Peyer's patch (tissue), 4 donors: ENCODE measurements around the gene MARK4. TPM values are rescaled to one million over a fixed set of nuclear protein-coding genes. Genes with fewer than 3 reads are reported as not detected.

Experiments
- DNase-seq, 3 donors: peaks; one replicate each; pipeline ENCODE4 v3.0.0-alpha.2; 2017 to 2019
- H3K27ac ChIP-seq, 4 donors: fragments of 200-600 bp; sonication (generic); one replicate each; pipeline ENCODE4 v1.5.1; 2016 to 2019
- H3K27me3 ChIP-seq, 2 donors: fragments of 200-600 bp; sonication (generic); one replicate each; pipeline ENCODE4 v1.5.1; 2019
- H3K36me3 ChIP-seq, 3 donors: fragments of 200-600 bp; sonication (generic); one replicate each; pipeline ENCODE4 v1.5.1; 2016 to 2019
- H3K4me1 ChIP-seq, 4 donors: fragments of 200-600 bp; sonication (generic); one replicate each; pipeline ENCODE4 v1.5.1; 2016 to 2019
- H3K4me3 ChIP-seq, 4 donors: fragments of 200-600 bp; sonication (generic); 1 replicate in 3 of 4; 2 replicates in 1 of 4; pipeline ENCODE4 v1.5.1; 2016 to 2019; ENCODE audit warnings: mild to moderate bottlenecking in 1 of 4
- H3K9me3 ChIP-seq, 4 donors: fragments of 200-600 bp; sonication (generic); one replicate each; pipeline ENCODE4 v1.5.1; 2016 to 2019; ENCODE audit warnings: mild to moderate bottlenecking in 1 of 4
- POLR2A ChIP-seq, 2 donors: fragments of 450-650 bp; IDR thresholded peaks; one replicate each; pipeline ENCODE4 v1.5.1; 2017; ENCODE audit warnings: antibody characterized with exemption in 2 of 2, mild to moderate bottlenecking in 2 of 2, moderate library complexity in 2 of 2
- total RNA-seq, 4 donors: library from RNA; depleted of rRNA; stranded (reverse); fragments of >200 nt; gene quantifications; one replicate each; pipeline ENCODE4 v1.1.0, GENCODE V29; 2016
- TF ChIP-seq, protein P1 (sequence below), 6 experiments: fragments of 450-650 bp in 4 of 6; fragments of 200-600 bp in 2 of 6; sonication (generic) in 1 of 6; IDR thresholded peaks; one replicate each; pipeline ENCODE4 v1.5.1; 2017 to 2019; ENCODE audit warnings: antibody characterized with exemption in 6 of 6, mild to moderate bottlenecking in 3 of 6, moderate library complexity in 1 of 6

The MARK4 gene
- 10 to 100 TPM in 3 of 4 donors, 1 to 10 TPM in 1; 8.1 to 63.5 (median 23.4) TPM for total RNA-seq

DNA sequence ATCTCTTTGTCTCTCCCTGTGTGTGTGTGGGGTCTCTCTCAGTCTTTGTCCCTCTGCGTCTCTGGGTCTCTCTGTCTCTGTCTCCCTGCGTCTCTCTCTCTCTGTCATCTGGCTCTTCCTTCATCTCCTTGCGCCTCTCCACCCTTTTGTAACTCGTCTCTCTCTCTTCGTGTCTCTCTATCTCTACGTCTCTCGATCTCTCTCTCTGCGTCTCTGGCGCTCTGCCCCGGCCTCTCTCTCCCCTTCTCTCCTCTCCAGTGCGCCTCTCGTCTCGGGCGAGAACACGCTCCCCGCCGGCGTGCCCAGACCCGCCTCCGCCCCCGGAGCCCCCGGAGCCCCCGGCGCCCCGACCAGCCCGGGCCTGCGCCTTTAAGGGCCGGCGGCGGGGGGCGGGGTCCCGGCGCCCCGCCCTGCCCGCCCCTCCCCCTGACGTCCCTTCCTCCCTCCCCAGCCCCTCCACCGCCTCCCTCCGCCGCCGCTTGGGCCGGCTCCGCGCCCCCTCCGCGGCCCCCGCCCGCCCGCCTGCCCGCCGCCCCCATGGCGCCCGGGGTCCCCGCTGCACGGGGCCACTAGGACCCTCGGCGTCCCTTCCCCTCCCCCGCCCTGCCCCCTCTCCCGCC, at the start of gene MARK4:
MARK4 (plus strand) TSS at position 440 of the 620 bp plus-strand sequence. CDS start 318 bp downstream, outside the sequence.
- no peaks in the 10 kb centered on the region for H3K9me3 ChIP-seq
- H3K27ac ChIP-seq: peak within 1 kb of the TSS; percentile 66 to 78 (median 73)
- no peaks in the 10 kb centered on the region for H3K36me3 ChIP-seq
- DNase-seq: peak; percentile 42 to 76 (median 63)
- peaks cover 0 to 36% (median 13%) of the 10 kb centered on the region in 4 donors for H3K4me1 ChIP-seq
- TF ChIP-seq, protein P1, sequence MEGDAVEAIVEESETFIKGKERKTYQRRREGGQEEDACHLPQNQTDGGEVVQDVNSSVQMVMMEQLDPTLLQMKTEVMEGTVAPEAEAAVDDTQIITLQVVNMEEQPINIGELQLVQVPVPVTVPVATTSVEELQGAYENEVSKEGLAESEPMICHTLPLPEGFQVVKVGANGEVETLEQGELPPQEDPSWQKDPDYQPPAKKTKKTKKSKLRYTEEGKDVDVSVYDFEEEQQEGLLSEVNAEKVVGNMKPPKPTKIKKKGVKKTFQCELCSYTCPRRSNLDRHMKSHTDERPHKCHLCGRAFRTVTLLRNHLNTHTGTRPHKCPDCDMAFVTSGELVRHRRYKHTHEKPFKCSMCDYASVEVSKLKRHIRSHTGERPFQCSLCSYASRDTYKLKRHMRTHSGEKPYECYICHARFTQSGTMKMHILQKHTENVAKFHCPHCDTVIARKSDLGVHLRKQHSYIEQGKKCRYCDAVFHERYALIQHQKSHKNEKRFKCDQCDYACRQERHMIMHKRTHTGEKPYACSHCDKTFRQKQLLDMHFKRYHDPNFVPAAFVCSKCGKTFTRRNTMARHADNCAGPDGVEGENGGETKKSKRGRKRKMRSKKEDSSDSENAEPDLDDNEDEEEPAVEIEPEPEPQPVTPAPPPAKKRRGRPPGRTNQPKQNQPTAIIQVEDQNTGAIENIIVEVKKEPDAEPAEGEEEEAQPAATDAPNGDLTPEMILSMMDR (IDR thresholded peaks at IDR 0.05): no peak
- TF ChIP-seq POLR2A (IDR thresholded peaks at IDR 0.05): no peak
- peak within 1 kb of the TSS; percentile 81 to 100 (median 91) for H3K4me3 ChIP-seq
- no peaks in the 10 kb centered on the region for H3K27me3 ChIP-seq

DNA sequence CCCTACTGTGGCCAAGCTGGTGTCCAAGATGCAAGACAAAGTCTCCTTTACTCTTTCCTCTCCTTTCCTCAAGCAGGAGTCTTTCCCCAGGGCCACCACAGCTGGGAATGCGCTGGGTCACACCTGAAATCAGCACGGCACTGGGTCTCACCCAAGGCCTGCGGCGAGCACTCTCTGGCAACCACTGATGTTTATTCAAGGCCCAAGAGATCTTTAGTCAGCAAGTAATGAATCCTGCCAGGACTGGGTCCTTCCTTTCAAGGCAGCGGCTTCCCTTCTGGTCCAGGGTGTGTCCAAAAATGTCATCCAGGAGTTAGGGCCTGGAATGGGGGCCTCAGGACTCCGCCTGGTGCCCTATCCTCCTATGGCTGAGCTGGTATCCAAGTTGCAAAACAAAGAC, 48.4 kb upstream of the MARK4 start:
- no peaks in the 10 kb centered on the region for H3K36me3 ChIP-seq
- no peak overlapping the region for H3K27ac ChIP-seq
- DNase-seq: no peak

DNA sequence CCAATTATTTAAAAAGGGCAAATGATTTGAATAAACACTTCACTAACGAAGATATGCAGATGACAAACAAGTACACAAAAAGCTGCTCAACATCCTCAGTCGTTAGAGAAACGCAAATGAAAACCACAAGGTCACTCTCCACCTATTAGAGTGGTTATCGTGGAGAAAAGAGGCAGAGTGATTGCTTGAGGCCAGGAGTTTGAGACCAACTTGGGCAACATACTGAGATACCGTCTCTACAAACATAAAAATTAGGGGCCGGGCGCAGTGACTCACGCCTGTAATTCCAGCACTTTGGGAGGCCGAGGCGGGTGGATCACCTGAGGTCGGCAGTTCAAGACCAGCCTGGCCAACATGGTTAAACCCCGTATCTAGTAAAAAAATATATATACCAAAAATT, 45.3 kb upstream of the MARK4 start:
- Histone ChIP-seq H3K4me3 (no peak overlapping the region), H3K36me3 (no peaks in the 10 kb centered on the region), H3K4me1 (no peaks in the 10 kb centered on the region), H3K27me3 (no peaks in the 10 kb centered on the region), H3K27ac (no peak overlapping the region), H3K9me3 (no peaks in the 10 kb centered on the region)
- TF ChIP-seq, protein P1 (IDR thresholded peaks at IDR 0.05): no peak
- no peak for TF ChIP-seq POLR2A (IDR thresholded peaks at IDR 0.05)
- no peak for DNase-seq

More for the DNA sequence above, 48.4 kb upstream of the MARK4 start:
- Histone ChIP-seq H3K4me3 (no peak overlapping the region), H3K27me3 (no peaks in the 10 kb centered on the region), H3K9me3 (no peaks in the 10 kb centered on the region), H3K4me1 (no peaks in the 10 kb centered on the region)
- TF ChIP-seq, protein P1 (IDR thresholded peaks at IDR 0.05): no peak
- TF ChIP-seq POLR2A (IDR thresholded peaks at IDR 0.05): no peak

DNA sequence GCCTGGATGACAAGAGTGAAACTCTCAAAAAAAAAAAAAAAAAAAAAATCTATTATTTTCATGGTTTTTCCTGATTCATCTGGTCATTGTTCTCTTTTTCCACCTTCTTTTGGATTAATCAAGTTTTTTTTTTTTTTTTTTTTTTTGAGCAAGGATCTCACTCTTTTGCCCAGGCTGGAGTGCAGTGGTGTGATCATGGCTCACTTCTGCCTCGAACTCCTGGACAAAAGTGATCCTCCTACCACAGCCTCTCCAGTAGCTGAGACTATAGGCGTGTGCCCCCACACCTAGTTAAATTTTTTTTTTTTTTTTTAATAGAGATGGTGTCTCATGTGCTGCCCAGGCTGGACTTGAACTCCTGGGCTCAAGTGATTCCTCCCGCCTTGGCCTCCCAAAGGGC, 44.7 kb upstream of the MARK4 start:
- no peaks in the 10 kb centered on the region for H3K9me3 ChIP-seq
- TF ChIP-seq POLR2A (IDR thresholded peaks at IDR 0.05): no peak
- TF ChIP-seq, protein P1 (IDR thresholded peaks at IDR 0.05): no peak
- no peaks in the 10 kb centered on the region for H3K4me1 ChIP-seq

DNA sequence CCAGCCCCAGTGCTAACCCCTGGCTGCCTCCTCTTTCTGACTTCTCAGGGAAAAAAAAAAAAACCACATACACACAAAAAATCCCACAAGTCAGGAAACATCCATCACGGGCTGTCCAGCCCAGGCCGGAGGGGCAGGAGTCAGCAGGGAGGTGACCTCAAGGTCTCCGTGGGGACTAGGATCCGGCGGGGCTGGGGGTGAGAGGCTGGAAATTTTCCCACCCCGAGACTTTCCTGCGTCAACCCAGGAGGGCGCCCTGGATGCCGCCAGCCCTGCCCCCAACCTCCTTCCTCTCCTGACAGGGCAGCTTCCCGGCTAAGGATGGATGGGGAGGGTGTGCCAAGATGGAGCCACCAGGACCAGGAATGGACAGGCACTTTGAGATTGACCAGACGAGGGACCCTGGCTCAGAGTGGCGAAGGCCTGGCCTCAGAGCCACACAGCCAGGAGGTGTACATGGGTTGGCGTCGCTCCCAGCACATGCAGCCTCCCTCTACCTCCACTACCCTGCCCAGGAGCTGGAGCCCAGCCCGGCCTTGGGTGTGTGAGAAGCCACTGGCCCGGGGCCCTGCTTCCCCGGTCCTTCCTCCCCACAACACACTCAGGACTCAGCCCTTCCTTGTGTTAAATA, 39.2 kb upstream of the MARK4 start:
- H3K36me3 ChIP-seq: no peaks in the 10 kb centered on the region
- peaks cover 0 to under 1% of the 10 kb centered on the region in 2 donors for H3K27me3 ChIP-seq
- no peak for TF ChIP-seq POLR2A (IDR thresholded peaks at IDR 0.05)
- TF ChIP-seq, protein P1 (IDR thresholded peaks at IDR 0.05): no peak
- DNase-seq: no peak
- no peak overlapping the region for H3K4me3 ChIP-seq
- H3K4me1 ChIP-seq: peaks cover 0 to 5% (median 0%) of the 10 kb centered on the region in 4 donors
- no peaks in the 10 kb centered on the region for H3K9me3 ChIP-seq
- H3K27ac ChIP-seq: no peak overlapping the region

More for the DNA sequence above, 44.7 kb upstream of the MARK4 start:
- no peak for DNase-seq
- Histone ChIP-seq H3K27ac (no peak overlapping the region), H3K4me3 (no peak overlapping the region), H3K36me3 (no peaks in the 10 kb centered on the region), H3K27me3 (no peaks in the 10 kb centered on the region)
